Sciatic nerve (tissue), 2 donors: ENCODE data around the gene USP17L28. TPM values are rescaled to one million over a fixed set of nuclear protein-coding genes. Genes with fewer than 3 reads are reported as not detected.
"Not testable (repeated sequence)": the region's sequence is repeated elsewhere in the genome, so short reads cannot be mapped to it uniquely, and the experiment has no call there.

Experiments used
- ATAC-seq: fragments of 200-7000 bp; cut with Tn5 transposase; one replicate; pipeline ENCODE4 v1.9.1; 2020; ENCODE audit warnings: mild to moderate bottlenecking, moderate library complexity
- DNase-seq: peaks from one replicate; pipeline ENCODE4 v3.0.0-alpha.2; 2020; ENCODE audit warnings: low spot score
- intact Hi-C: fragments of 100-400 bp; cut with DNase I; formaldehyde crosslinking; loops from one replicate; pipeline ENCODE4 v1.14.2; 2022
- total RNA-seq: library from RNA; stranded (reverse); fragmentation: NEBNext Ultra II Directional; extraction: Animal tissue kit (Norgen Biotek cat#: 25700); gene quantifications from one replicate; pipeline ENCODE4 v1.2.1, GENCODE V29; 2021
- donor health status: DM: no; HTN: no; CAD: no.
- donor health status: DM: no; HTN: no; CAD: no.

The USP17L28 gene
- not detected for total RNA-seq

GRCh38 chr4:9348593-9348992 lies at the start of gene USP17L28:
USP17L28 (plus strand) TSS chr4:9348893; CDS start chr4:9348893, 0 bp downstream.
- DNase-seq, ATAC-seq, intact Hi-C loops: not testable (repeated sequence)

- ATAC-seq, DNase-seq, intact Hi-C loops: not testable (repeated sequence)
Observed at GRCh38 chr4:9324191-9324590, 24.5 kb upstream of the USP17L28 start.

GRCh38 chr4:9324865-9325264 lies 23.8 kb upstream of the USP17L28 start, which contains the start of gene USP17L24:
USP17L24 (plus strand) TSS chr4:9325165; CDS start chr4:9325165, 0 bp downstream.
- intact Hi-C loops, ATAC-seq, DNase-seq: not testable (repeated sequence)

DNA sequence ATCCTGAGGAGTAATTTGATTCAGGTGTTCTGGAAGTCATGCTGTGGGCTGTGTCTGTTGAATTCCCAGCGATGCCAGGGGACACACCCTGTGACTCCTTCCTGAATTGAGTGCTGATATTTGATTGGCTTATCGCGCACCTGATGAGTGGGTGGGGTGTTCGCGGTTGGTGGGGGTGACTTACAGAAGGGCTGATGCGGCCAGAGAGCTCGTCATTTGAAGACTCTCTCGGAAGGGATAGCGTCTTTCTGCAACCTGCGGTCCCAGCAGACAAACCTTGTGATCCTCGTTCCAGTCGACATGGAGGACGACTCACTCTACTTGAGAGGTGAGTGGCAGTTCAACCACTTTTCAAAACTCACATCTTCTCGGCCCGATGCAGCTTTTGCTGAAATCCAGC lies 19.1 kb upstream of the USP17L28 start, which contains the start of gene USP17L25:
Gene USP17L25, plus strand, starts transcription at position 301 of the 400 bp plus-strand sequence. Its CDS starts 0 bp downstream, at position 301.
- not testable (repeated sequence) for ATAC-seq, DNase-seq

DNA sequence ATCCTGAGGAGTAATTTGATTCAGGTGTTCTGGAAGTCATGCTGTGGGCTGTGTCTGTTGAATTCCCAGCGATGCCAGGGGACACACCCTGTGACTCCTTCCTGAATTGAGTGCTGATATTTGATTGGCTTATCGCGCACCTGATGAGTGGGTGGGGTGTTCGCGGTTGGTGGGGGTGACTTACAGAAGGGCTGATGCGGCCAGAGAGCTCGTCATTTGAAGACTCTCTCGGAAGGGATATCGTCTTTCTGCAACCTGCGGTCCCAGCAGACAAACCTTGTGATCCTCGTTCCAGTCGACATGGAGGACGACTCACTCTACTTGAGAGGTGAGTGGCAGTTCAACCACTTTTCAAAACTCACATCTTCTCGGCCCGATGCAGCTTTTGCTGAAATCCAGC lies 14.3 kb upstream of the USP17L28 start, which contains the start of gene USP17L26:
Gene USP17L26, plus strand, starts transcription at position 301 of the 400 bp plus-strand sequence. Its CDS starts 0 bp downstream, at position 301.
- ATAC-seq, intact Hi-C loops, DNase-seq: not testable (repeated sequence)

More for the DNA sequence above, 19.1 kb upstream of the USP17L28 start, which contains the start of gene USP17L25:
- intact Hi-C loops, result not testable (repeated sequence)

GRCh38 chr4:9339103-9339502 lies 9.6 kb upstream of the USP17L28 start, which contains the start of gene USP17L5:
USP17L5 (plus strand) TSS chr4:9339403; CDS start chr4:9339403, 0 bp downstream.
- intact Hi-C loops, DNase-seq, ATAC-seq: not testable (repeated sequence)

DNA sequence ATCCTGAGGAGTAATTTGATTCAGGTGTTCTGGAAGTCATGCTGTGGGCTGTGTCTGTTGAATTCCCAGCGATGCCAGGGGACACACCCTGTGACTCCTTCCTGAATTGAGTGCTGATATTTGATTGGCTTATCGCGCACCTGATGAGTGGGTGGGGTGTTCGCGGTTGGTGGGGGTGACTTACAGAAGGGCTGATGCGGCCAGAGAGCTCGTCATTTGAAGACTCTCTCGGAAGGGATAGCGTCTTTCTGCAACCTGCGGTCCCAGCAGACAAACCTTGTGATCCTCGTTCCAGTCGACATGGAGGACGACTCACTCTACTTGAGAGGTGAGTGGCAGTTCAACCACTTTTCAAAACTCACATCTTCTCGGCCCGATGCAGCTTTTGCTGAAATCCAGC lies 4.8 kb upstream of the USP17L28 start, which contains the start of gene USP17L27:
Gene USP17L27, plus strand, starts transcription at position 301 of the 400 bp plus-strand sequence. Its CDS starts 0 bp downstream, at position 301.
- intact Hi-C loops, ATAC-seq, DNase-seq: not testable (repeated sequence)

- intact Hi-C loops, ATAC-seq, DNase-seq: not testable (repeated sequence)
Observed at GRCh38 chr4:9350866-9351265, 2.2 kb downstream of the USP17L28 start.

DNA sequence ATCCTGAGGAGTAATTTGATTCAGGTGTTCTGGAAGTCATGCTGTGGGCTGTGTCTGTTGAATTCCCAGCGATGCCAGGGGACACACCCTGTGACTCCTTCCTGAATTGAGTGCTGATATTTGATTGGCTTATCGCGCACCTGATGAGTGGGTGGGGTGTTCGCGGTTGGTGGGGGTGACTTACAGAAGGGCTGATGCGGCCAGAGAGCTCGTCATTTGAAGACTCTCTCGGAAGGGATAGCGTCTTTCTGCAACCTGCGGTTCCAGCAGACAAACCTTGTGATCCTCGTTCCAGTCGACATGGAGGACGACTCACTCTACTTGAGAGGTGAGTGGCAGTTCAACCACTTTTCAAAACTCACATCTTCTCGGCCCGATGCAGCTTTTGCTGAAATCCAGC lies 4.6 kb downstream of the USP17L28 start, which contains the start of gene USP17L29:
Gene USP17L29, plus strand, starts transcription at position 301 of the 400 bp plus-strand sequence. Its CDS starts 0 bp downstream, at position 301.
- ATAC-seq, intact Hi-C loops, DNase-seq: not testable (repeated sequence)

- intact Hi-C loops, ATAC-seq, DNase-seq: not testable (repeated sequence)
Observed at GRCh38 chr4:9362829-9363228, 14.1 kb downstream of the USP17L28 start, which contains the start of gene USP17L30. USP17L30 (plus strand) TSS chr4:9363129; CDS start chr4:9363129, 0 bp downstream.

DNA sequence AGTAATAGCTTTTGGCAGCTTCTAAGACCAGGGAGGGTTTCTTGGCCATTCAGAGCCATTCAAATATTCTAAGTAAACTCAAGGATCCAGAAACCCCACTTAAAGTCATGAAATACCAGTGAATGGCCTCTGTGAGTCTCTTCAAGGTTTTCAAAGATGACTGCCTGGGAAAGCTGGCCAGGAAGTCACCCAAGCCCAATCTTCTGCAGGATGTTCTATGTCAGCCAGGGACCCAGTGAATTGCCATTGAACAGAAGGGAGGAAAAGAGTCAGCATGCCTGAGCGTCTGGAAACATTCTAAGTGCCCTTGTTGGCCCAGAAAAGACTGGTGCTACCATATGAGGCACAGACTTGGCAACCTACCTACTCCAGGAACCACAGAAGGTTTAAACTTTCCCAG lies 31.2 kb downstream of the USP17L28 start:
- DNase-seq, ATAC-seq, intact Hi-C loops: not testable (repeated sequence)

DNA sequence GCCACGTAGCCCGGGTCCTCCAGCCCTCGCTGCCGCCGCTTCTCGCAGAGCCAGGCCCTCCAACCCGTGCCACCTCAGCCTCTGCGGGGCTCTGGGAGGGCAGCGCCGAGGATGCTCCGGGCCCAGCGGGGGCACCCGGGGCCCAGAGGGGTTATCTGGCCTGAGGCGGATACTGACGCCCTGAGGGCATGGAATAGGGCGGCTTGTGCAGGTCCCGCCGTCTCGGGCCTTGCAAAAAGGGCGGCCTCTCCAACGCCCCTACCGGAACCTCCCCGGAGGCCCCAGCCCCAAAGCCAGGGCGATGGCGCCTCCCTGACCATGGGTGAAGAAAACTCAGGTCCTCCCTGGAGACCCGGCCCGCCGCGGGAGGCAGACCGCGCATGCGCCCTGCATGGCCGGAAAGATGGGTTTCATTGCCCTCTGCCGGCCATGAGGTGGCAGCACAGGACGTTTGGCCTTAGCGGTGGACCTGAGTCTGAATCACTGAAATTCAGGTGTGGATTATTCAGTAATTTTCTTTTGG lies 32.4 kb downstream of the USP17L28 start:
- ATAC-seq, intact Hi-C loops: not testable (repeated sequence)

DNA sequence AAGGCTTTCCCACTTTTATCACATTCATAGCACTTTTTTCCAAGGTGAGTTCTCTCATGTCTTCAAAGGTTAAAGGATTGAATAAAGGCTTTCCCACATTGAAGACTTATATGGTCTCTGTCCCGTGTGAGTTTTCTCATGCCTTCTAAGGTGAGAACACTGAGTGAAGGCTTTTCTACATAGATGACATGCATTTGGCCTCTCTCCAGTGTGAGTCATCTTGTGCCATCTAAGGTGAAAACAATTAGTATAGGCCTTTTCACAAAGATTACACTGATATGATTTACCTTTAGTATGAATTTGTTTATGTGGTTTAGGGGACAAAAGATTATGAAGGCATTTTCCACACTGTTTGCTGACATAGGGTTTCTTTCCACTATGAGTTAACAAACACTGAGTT lies 35.4 kb downstream of the USP17L28 start:
- intact Hi-C loops, result no loop called here
- ATAC-seq (no peak), DNase-seq (no peak)

More for the DNA sequence above, 32.4 kb downstream of the USP17L28 start:
- DNase-seq, result peak; percentile 66

- DNase-seq, ATAC-seq, intact Hi-C loops: not testable (repeated sequence)
Observed at GRCh38 chr4:9389001-9389400, 40.3 kb downstream of the USP17L28 start.

Other genes starting within 250 kb of the USP17L28 start
- gene FAM90A26, start 178.5 kb upstream of the USP17L28 start, total RNA-seq, result not detected
- gene USP17L10, start 138.2 kb upstream of the USP17L28 start, total RNA-seq, result not detected
- not detected for gene USP17L11, start 133.5 kb upstream of the USP17L28 start, total RNA-seq
- not detected for gene USP17L12, start 128.7 kb upstream of the USP17L28 start, total RNA-seq
- gene USP17L13, start 124.0 kb upstream of the USP17L28 start, total RNA-seq, result not detected
- not detected for gene USP17L15, start 114.5 kb upstream of the USP17L28 start, total RNA-seq
- gene USP17L17, start 105.0 kb upstream of the USP17L28 start, total RNA-seq, result not detected
- not detected for gene USP17L18, start 100.3 kb upstream of the USP17L28 start, total RNA-seq
- not detected for gene USP17L19, start 95.5 kb upstream of the USP17L28 start, total RNA-seq
- gene USP17L20, start 90.8 kb upstream of the USP17L28 start, total RNA-seq, result not detected
- gene USP17L21, start 86.0 kb upstream of the USP17L28 start, total RNA-seq, result not detected
- not detected for gene USP17L22, start 81.3 kb upstream of the USP17L28 start, total RNA-seq
- not detected for gene USP17L24, start 23.7 kb upstream of the USP17L28 start, total RNA-seq
- not detected for gene USP17L25, start 19.0 kb upstream of the USP17L28 start, total RNA-seq
- gene USP17L26, start 14.2 kb upstream of the USP17L28 start, total RNA-seq, result not detected
- gene USP17L5, start 9.5 kb upstream of the USP17L28 start, total RNA-seq, result not detected
- not detected for gene USP17L27, start 4.7 kb upstream of the USP17L28 start, total RNA-seq
- not detected for gene USP17L29, start 4.7 kb downstream of the USP17L28 start, total RNA-seq
- gene USP17L30, start 14.2 kb downstream of the USP17L28 start, total RNA-seq, result not detected
- not detected for gene DEFB131A, start 95.5 kb downstream of the USP17L28 start, total RNA-seq